C4-2B (cell line): ENCODE results near the gene NUP98.

Experiments used
- CTCF ChIP-seq: fragments of 450-650 bp; conservative IDR thresholded peaks from 2 replicates; pipeline ENCODE4 v1.5.1; 2017; ENCODE audit warnings: mild to moderate bottlenecking
- ZFX ChIP-seq: fragments of 450-650 bp; IDR thresholded peaks from 2 replicates; pipeline ENCODE4 v1.6.1; 2017

DNA sequence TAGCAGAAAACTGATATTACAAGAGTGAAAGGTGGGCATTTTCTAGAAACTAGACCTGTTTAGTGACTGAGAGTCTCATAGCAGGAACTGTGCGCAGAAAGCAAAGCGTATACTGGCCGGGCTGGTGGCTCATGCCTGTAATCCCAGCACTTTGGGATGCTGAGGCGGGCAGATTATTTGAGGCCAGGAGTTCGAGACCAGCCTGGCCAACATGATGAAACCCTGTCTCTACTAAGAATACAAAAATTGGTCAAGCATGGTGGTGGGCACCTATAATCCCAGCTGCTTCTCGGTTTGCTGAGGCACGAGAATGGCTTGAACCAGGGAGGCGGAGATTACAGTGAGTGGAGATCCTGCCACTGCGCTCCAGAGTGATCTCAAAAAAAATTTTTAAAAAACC, 1.8 kb upstream of the NUP98 start:
- TF ChIP-seq CTCF (no peak), ZFX (no peak)
